Stimulated activated CD8-positive, alpha-beta memory T cell treated with anti-CD3 and anti-CD28 coated beads, Interleukin-12 subunit alpha, Interleukin-12 subunit beta, amount 100 ng/mL, for 4 hours (primary cell): ENCODE measurements around the gene ZNF423.

ENCODE experiments used
- DNase-seq: peaks from one replicate; pipeline ENCODE4 v3.0.0-alpha.2; 2020; ENCODE audit warnings: low read depth

The ZNF423 gene

GRCh38 chr16:49529411-49530045 is 326.4 kb downstream of the ZNF423 start:
- DNase-seq = no peak

DNA sequence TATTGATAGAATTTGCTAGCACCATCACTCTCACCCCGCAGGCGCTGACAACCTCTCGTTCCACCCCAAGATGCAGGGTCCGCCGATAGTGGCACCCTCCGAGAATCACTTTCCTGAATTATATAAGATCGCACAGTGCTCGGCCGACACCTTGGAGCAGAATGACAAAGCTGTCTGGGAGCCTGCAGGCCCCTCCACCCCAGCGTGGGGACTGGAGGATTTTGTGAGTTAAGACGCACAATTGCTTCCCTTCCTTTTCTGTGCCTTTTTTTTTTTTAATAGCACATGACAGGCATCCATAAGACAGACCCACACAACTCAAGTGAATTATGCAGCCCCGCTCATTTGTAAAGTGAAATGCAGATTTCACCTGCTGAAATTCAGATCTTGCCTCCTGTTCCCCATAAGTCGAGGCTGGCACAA is 327.0 kb downstream of the ZNF423 start:
- no peak for DNase-seq

DNA sequence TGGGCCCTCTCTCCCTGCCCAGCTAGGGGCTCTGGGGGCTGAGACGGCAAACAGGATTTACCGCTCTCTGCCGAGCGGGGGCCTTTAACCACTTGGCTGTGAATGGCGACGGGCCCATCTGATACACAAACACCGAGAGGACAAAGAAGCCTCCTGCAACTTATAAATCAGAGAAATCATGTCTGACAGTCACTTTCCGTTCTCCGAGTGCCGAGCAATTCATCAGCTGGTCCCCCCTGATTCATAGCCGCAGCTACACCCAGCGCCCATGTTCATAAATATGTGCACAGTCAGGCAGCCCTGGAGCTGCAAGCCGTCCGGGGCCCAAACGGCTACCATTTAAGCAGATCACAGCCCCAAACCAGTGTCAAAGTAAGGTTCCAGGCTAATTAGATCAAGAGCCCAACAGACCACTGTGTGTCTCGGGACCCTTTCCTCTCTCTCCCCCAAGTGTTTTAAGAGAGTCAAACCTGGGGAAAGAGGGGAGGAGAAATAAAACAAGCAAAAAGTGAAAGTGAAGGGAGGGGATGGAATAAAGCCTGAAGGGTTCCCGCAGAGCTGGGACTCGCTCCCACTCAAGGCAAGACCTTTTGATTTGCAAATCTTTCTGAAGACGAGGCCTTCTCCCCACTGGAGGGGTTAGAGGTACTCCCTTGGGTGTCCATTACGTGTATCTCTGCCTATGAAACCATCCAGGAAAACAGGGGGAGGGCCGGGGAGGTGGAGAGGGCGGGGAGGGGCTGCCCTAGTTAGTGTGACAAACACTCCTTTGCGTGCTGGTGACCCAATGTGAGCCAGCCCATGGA is 327.6 kb downstream of the ZNF423 start:
- no peak for DNase-seq

- DNase-seq = no peak
Observed at GRCh38 chr16:49527611-49528010, 328.3 kb downstream of the ZNF423 start.

DNA sequence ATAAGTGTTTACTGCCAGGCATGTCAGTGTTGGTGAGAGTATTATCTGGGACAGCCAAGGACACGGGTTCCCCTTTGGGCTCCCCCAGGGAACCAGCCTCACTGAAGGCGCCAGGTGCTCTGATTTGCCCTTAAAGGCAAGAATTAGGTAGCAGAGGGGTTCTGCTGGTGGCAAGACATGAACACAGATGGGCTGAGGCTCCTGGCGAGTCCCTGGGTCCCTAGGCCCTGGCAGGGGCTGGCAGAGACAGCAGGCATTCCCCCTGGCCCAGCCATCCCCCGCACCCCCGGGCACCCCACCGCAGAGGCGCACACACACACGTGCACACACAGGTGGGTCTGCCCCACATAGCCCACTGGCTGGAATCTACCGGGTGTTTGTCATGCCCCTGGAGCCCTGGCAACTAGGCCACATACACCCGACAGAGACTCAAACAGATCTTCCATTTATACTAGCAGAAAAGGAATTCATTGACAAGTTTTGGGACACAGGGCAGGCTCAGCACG is 329.0 kb downstream of the ZNF423 start:
- DNase-seq = no peak

- no peak for DNase-seq
Observed at GRCh38 chr16:49524947-49525315, 331.0 kb downstream of the ZNF423 start.

DNA sequence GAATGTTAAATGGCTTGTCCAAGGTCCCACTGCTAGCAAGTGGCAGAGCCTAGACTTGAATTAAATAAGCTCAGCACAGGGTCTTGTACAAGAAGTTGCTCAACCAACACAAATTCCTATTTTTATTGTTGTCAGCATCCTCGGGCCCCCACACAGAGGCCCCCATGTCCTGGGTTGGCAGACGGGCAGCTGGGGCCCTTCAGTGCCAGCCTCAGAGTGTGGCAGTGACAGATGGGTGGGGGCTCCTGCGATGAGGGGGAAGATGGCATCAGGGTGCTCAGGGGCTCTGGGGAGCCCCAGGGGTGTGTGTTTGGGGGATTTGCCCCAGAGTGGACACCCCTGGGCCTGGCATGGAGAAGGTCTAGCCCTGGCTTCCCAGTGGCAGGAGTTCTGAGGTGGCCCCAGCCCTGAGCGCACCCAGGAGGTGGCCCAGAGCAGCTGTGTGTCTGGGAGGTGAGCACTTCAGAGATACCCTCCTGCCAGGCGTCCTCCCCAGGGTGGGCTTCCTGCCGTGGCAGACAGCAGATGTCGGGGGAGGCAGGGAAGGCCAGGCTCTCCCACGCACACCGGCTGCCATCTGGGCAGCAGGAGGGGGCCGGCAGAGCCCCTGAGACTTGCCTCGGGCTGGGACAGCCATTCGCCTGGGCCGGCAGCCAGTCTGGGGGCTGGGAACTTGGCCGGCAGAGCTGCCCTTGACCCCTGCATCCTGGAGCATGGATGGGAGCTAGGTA is 331.5 kb downstream of the ZNF423 start:
- DNase-seq = no peak

- DNase-seq = no peak
Observed at GRCh38 chr16:49523435-49524159, 332.3 kb downstream of the ZNF423 start.

GRCh38 chr16:49521734-49522325 is 334.1 kb downstream of the ZNF423 start:
- no peak for DNase-seq

- no peak for DNase-seq
Observed at GRCh38 chr16:49520492-49521038, 335.3 kb downstream of the ZNF423 start.

GRCh38 chr16:49519741-49520140 is 336.2 kb downstream of the ZNF423 start:
- DNase-seq = no peak

- DNase-seq = no peak
Observed at GRCh38 chr16:49519008-49519656, 336.8 kb downstream of the ZNF423 start.

DNA sequence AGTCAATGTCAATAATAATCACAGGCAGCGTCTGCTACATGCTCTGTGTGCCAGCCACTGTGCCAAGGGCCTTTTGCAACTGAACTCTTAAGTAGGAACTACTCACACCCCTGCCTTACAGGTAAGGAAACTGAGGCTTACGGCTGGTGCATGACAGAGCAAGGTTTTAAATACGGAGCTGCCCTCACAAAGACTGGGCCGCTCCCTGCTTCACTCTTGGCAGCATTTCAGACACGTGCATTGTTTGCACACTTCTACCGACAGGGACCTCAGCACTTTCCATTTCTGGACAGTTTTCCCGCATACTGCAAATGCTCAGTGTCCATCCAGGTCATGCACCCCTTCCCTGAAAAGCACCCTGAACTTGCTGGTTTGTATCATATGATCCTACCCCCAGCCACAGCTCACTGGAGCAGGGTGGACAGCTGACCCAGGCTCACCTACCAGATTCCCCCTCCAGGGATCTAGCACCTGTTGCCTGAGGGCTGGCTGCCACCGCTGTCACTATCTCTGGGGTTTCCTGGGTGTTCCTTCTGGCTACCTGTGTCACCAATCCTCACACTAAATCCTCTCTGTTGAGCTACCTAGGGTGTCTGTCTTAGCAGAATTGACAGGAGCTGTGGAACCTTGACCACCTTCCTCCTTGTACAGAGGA is 339.4 kb downstream of the ZNF423 start:
- no peak for DNase-seq

DNA sequence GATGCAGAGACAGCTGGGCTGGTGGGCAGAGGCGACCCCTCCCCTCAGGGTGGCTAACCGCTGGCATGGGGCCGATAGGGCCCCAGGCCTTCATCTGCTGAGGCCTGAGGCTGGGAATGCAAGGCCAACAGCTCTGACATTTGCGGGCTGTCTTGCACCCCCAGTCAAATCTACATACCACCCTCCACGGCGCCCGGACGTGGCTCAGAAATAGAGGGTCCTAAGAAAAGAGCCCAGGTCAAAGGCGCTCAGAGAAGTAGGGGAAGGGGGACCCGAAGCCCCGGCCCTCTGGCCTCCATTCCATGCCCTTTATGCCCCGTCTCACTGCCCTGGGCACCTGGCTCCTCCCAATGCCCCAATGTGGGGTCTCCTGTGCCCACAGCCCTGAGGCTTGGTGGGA is 340.1 kb downstream of the ZNF423 start:
- DNase-seq = no peak

DNA sequence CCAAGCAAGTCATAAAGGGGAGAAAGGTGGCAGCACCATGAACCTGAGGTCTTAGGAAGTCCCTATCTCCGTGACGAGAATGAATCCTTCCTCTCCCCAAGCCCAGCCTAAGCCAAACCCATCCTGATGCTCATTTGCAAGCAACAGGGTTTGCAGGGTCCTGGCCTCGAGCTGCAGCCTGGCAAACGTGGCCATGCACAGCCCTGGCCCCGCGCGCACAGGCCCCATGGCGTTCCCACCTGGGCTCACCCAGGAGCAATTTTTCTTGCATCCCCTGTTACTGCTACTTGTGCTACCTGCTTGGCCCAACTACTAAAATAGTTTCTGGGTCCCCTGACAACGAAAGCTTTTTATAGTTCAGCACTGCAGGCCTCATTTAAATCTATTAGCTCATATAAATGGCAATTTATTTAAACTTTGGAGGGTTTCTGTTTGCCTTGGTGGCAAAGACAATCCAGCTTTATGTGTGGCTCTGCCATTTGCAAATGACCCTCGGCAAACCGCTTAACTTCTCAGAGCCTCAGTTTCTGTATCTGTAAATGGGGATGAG is 340.8 kb downstream of the ZNF423 start:
- no peak for DNase-seq

GRCh38 chr16:49514073-49514980 is 341.6 kb downstream of the ZNF423 start:
- DNase-seq = no peak

DNA sequence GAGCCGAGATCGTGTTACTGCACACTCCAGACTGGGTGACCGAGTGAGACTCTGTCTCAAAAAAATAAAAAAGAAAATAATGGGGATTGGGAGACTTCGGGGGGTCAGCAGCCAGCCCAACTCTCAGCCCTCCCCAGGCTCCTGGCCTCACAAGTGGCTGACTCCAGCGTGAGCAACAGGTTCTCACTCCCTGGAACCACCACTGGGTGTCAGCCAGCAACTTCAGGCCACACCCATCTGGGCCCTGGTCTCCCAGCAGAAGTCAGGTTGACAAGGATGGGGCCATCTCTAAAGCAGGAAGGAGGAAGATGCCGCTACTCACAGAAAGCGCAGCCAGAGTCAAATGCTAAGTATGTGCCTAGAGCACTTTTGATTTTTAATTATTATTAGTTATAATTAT is 342.9 kb downstream of the ZNF423 start:
- no peak for DNase-seq

DNA sequence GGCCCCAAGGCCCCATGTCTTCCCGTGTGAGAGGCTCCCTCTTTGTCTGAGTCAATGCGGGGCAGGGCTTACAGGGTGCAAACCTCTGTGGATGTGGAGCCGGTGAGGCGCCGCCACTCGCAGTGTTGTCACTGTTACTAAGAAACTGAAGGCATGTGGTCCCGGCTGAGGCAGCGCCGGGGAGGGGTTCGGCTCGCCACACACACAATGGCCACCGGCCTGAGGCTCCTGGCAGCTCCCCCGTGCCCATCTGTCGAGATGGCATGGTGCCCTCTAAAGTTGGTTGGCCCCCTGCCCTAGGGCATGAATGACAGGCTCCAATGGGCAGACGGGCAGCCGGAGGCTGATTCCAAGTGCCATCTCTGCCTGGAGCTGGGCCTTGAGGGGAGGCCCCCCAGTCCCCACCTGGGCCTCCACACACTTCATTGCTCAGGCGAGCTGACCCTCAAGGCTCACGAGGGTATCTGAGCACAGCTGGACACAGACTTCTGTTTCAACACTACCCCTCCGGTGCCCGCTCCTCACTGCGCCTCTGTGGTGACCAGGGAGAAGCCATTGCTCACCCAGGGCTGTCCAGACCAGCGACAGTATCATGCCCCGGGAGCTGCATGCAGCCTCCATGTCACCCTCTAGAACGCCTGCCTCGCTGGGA is 345.1 kb downstream of the ZNF423 start:
- no peak for DNase-seq

- DNase-seq = no peak
Observed at GRCh38 chr16:49510141-49510540, 345.8 kb downstream of the ZNF423 start.
